ENCODE measurements around the gene KYNU. TPM values are rescaled to one million over a fixed set of nuclear protein-coding genes. Genes with fewer than 3 reads are reported as not detected.

The KYNU gene
- total RNA-seq, result 10 to 100 TPM in 5 of 6 donors, 1 to 10 TPM in 1; 9.4 to 45.2 (median 15.6) TPM

DNA sequence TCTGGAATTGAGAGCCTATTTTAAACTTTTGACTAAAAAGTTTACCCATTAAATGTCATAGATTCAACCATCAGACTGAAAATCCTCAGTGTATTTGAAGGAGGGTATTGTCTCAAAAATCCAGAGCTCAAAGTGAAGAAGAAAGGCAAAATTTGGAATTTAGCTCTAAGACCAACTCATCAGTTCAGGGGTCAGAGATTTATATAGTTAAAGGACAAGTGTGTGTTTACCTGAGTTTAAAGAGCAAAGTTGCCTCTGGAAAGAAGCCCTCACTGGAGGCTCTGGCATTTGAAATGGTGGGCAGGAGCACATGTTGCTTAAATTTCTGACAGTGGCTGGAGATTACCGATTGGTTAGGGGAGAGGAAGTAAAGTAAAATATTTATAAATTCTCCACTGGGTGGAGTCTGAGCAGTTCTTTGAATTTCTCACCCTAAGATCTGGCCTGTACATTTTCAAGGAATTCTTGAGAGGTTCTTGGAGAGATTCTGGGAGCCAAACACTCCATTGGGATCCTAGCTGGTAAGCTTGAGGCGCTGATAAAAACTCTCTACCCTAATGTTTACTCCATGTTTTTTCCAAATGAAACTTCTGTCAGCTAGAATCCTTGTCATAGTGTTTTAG, at the start of gene KYNU:
TSS of gene KYNU (plus strand) at position 449 of the 623 bp plus-strand sequence. CDS start 7,704 bp downstream, outside the sequence.
- peak within 1 kb of the TSS; percentile 31 to 55 (median 42) for H3K27ac ChIP-seq
- H3K9me3 ChIP-seq, result no peaks in the 10 kb centered on the region

GRCh38 chr2:142834021-142834420, 43.4 kb upstream of the KYNU start:
- no peaks in the 10 kb centered on the region for H3K27me3 ChIP-seq
- 70 to 86% methylated on average over 1 of the region's 1 CpG for WGBS, 2 donors
- ATAC-seq (ENCODE audit: low FRiP score in 2 of 2), result no peak
- H3K4me1 ChIP-seq, result no peaks in the 10 kb centered on the region
- H3K36me3 ChIP-seq, result no peaks in the 10 kb centered on the region
- H3K4me3 ChIP-seq, result no peak overlapping the region
- no peak overlapping the region for H3K27ac ChIP-seq
- DNase-seq, result no peak
- H3K9me3 ChIP-seq, result no peaks in the 10 kb centered on the region
- TF ChIP-seq CTCF (IDR thresholded peaks at IDR 0.05) (no peak), EP300 (IDR thresholded peaks at IDR 0.05) (no peak), POLR2AphosphoS5 (IDR thresholded peaks at IDR 0.05) (no peak), POLR2A (IDR thresholded peaks at IDR 0.05) (no peak)

More for the DNA sequence above, at the start of gene KYNU:
- WGBS, 2 donors, result 43 to 44% methylated on average over 2 of the region's 2 CpGs
- no peaks in the 10 kb centered on the region for H3K27me3 ChIP-seq
- peak in 1 of 2 donors; percentile 60 for ATAC-seq (ENCODE audit: low FRiP score in 2 of 2)
- TF ChIP-seq CTCF (IDR thresholded peaks at IDR 0.05), result peak in 2 of 6 experiments; percentile 9 to 21
- TF ChIP-seq POLR2A (IDR thresholded peaks at IDR 0.05), result peak in 1 of 4 donors; percentile 47
- no peak for TF ChIP-seq EP300 (IDR thresholded peaks at IDR 0.05)
- TF ChIP-seq POLR2AphosphoS5 (IDR thresholded peaks at IDR 0.05), result peak in 1 of 2 donors; percentile 25
- peaks cover 3 to 9% (median 6%) of the 10 kb centered on the region in 4 donors for H3K4me1 ChIP-seq
- DNase-seq, result no peak
- H3K36me3 ChIP-seq, result no peaks in the 10 kb centered on the region
- H3K4me3 ChIP-seq, result peak within 1 kb of the TSS in 3 of 4 donors; percentile 14 to 33 (median 15)

DNA sequence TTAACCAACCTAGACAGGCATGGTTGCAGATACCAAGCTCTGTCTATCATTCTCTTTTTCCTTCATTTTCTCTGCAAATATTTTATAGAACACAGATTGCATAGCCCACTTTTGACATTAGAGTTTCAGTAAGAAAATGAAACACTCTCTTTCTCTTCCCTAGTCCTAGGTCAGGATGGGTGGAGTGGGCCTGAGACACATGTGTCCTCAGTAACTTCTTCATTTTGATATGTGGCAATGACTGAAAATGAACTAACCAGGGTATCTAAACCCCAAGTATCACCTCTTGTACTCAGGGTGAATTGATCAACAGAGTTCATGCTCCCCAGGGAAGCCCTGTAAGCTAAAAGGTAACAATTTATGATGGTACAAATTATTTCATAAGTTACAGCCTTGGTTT, 37.0 kb upstream of the KYNU start:
- Histone ChIP-seq H3K4me3 (no peak overlapping the region), H3K27me3 (no peaks in the 10 kb centered on the region), H3K36me3 (no peaks in the 10 kb centered on the region), H3K9me3 (no peaks in the 10 kb centered on the region), H3K27ac (no peak overlapping the region), H3K4me1 (no peaks in the 10 kb centered on the region)
- no peak for TF ChIP-seq EP300 (IDR thresholded peaks at IDR 0.05)
- TF ChIP-seq POLR2A (IDR thresholded peaks at IDR 0.05), result no peak
- ATAC-seq (ENCODE audit: low FRiP score in 2 of 2) (peak in 1 of 2 donors; percentile 69), DNase-seq (no peak)

DNA sequence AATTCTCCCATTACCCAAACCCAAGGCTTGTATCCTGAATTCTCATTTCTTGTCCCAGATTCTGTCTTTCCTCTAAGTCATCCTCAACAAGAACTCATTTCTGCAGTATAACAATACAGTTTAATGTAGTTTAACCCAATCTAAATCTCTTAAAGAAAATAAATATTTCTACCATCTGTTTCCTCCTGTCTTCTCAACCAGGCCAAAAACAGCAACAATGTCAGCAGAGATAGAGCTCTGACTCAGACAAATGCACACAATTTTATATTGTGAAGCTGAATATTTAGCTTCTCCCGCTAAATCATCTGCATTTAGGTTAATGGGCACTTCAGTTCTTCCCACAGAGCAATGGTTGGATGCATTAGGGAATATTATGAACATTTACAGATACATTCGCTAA, 35.7 kb upstream of the KYNU start:
- DNase-seq, result no peak
- Histone ChIP-seq H3K36me3 (no peaks in the 10 kb centered on the region), H3K4me3 (no peak overlapping the region), H3K27ac (no peak overlapping the region), H3K4me1 (no peaks in the 10 kb centered on the region), H3K27me3 (no peaks in the 10 kb centered on the region), H3K9me3 (no peaks in the 10 kb centered on the region)
- 91 to 92% methylated on average over 2 of the region's 2 CpGs for WGBS, 2 donors
- no peak for ATAC-seq (ENCODE audit: low FRiP score in 2 of 2)
- TF ChIP-seq EP300 (IDR thresholded peaks at IDR 0.05), result no peak
- TF ChIP-seq CTCF (IDR thresholded peaks at IDR 0.05), result no peak
- TF ChIP-seq POLR2A (IDR thresholded peaks at IDR 0.05), result no peak
- TF ChIP-seq POLR2AphosphoS5 (IDR thresholded peaks at IDR 0.05), result no peak

DNA sequence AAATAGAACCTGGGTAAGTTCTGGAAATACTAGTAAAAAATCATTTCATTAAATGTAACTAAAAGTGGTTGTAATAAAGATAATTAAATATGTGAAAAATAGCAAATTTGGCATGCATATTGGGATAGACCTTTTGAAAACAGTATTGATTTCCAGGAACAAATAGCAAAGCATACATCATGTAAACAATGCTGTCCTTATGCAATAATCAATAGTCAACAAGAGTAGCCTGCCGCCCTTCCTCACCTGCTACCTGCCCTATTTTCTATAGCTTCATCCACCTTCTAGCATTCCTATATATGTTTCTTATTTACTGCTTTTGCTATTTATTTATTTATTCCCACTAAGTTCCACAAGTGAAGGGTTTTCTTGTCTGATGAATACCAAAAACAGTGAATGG, 35.1 kb upstream of the KYNU start:
- no peaks in the 10 kb centered on the region for H3K36me3 ChIP-seq
- no peaks in the 10 kb centered on the region for H3K9me3 ChIP-seq
- no peak overlapping the region for H3K4me3 ChIP-seq
- TF ChIP-seq POLR2A (IDR thresholded peaks at IDR 0.05) (no peak), CTCF (IDR thresholded peaks at IDR 0.05) (no peak), EP300 (IDR thresholded peaks at IDR 0.05) (no peak), POLR2AphosphoS5 (IDR thresholded peaks at IDR 0.05) (no peak)
- H3K4me1 ChIP-seq, result no peaks in the 10 kb centered on the region
- no peak for DNase-seq
- no peaks in the 10 kb centered on the region for H3K27me3 ChIP-seq
- no peak for ATAC-seq (ENCODE audit: low FRiP score in 2 of 2)
- H3K27ac ChIP-seq, result no peak overlapping the region
- 97 to 100% methylated on average over 1 of the region's 1 CpG for WGBS, 2 donors
